Parathyroid adenoma (tissue), 2 donors: ENCODE results near the gene USP13.
"Not testable (repeated sequence)": the region's sequence is repeated elsewhere in the genome, so short reads cannot be mapped to it uniquely, and the experiment has no call there.

Experiments used
- H2AFZ ChIP-seq: fragments of 300-600 bp; sonication (generic); one replicate; pipeline ENCODE4 v1.7.0; 2017; ENCODE audit warnings: antibody characterized with exemption, mild to moderate bottlenecking
- H3K27ac ChIP-seq: fragments of 300-600 bp; sonication (generic); one replicate; pipeline ENCODE4 v1.7.0; 2017
- H3K27me3 ChIP-seq: fragments of 300-600 bp; sonication (generic); one replicate; pipeline ENCODE4 v1.7.0; 2017; ENCODE audit warnings: low read length; ENCODE audit not compliant: control insufficient read depth, insufficient read depth
- H3K36me3 ChIP-seq: fragments of 300-600 bp; sonication (generic); one replicate; pipeline ENCODE4 v1.7.0; 2017; ENCODE audit warnings: low read length; ENCODE audit not compliant: control insufficient read depth, insufficient read depth
- H3K4me1 ChIP-seq: fragments of 300-600 bp; sonication (generic); one replicate; pipeline ENCODE4 v1.7.0; 2017; ENCODE audit warnings: control low read depth
- H3K4me2 ChIP-seq: fragments of 300-600 bp; sonication (generic); one replicate; pipeline ENCODE4 v1.7.0; 2017; ENCODE audit warnings: low read length
- H3K4me3 ChIP-seq: fragments of 300-600 bp; sonication (generic); one replicate; pipeline ENCODE4 v1.7.0; 2017; ENCODE audit warnings: low read depth, low read length
- H3K79me2 ChIP-seq: fragments of 300-600 bp; sonication (generic); one replicate; pipeline ENCODE4 v1.7.0; 2017; ENCODE audit warnings: control low read depth
- H3K9ac ChIP-seq: fragments of 300-600 bp; sonication (generic); one replicate; pipeline ENCODE4 v1.7.0; 2017; ENCODE audit warnings: mild to moderate bottlenecking
- H3K9me3 ChIP-seq: fragments of 300-600 bp; sonication (generic); one replicate; pipeline ENCODE4 v1.7.0; 2017; ENCODE audit warnings: low read length; ENCODE audit not compliant: control insufficient read depth
- CTCF ChIP-seq: fragments of 300-600 bp; sonication (generic); IDR thresholded peaks from one replicate; pipeline ENCODE4 v1.7.0; 2017; ENCODE audit warnings: antibody characterized with exemption, mild to moderate bottlenecking
- donor health status: primary hyperparathyroidism.

USP13 gene

GRCh38 chr3:179769411-179770247 is 116.8 kb downstream of the USP13 start:
- H3K4me1 ChIP-seq = no peaks in the 10 kb centered on the region
- TF ChIP-seq CTCF = no peak
- H3K4me2 ChIP-seq = no peak overlapping the region
- H3K9ac ChIP-seq = no peak overlapping the region
- no peaks in the 10 kb centered on the region for H3K79me2 ChIP-seq
- H3K9me3 ChIP-seq = no peaks in the 10 kb centered on the region
- H3K27me3 ChIP-seq = no peaks in the 10 kb centered on the region
- H3K27ac ChIP-seq = no peak overlapping the region
- no peak overlapping the region for H2AFZ ChIP-seq
- no peak overlapping the region for H3K4me3 ChIP-seq
- H3K36me3 ChIP-seq = no peaks in the 10 kb centered on the region

GRCh38 chr3:179771797-179772196 is 119.0 kb downstream of the USP13 start:
- Histone ChIP-seq H3K27ac (no peak overlapping the region), H3K4me2 (no peak overlapping the region), H3K4me1 (no peaks in the 10 kb centered on the region), H3K9me3 (no peaks in the 10 kb centered on the region), H3K4me3 (no peak overlapping the region), H2AFZ (no peak overlapping the region), H3K79me2 (no peaks in the 10 kb centered on the region), H3K27me3 (no peaks in the 10 kb centered on the region), H3K36me3 (no peaks in the 10 kb centered on the region), H3K9ac (no peak overlapping the region)
- TF ChIP-seq CTCF = no peak

- H3K36me3 ChIP-seq = no peaks in the 10 kb centered on the region
- no peak for TF ChIP-seq CTCF
- no peak overlapping the region for H3K4me3 ChIP-seq
- no peaks in the 10 kb centered on the region for H3K4me1 ChIP-seq
- H3K4me2 ChIP-seq = no peak overlapping the region
- no peaks in the 10 kb centered on the region for H3K9me3 ChIP-seq
- H3K9ac ChIP-seq = no peak overlapping the region
- H3K27me3 ChIP-seq = no peaks in the 10 kb centered on the region
- no peak overlapping the region for H2AFZ ChIP-seq
- H3K79me2 ChIP-seq = no peaks in the 10 kb centered on the region
- H3K27ac ChIP-seq = no peak overlapping the region
Observed at GRCh38 chr3:179772297-179772696, 119.5 kb downstream of the USP13 start.

GRCh38 chr3:179775416-179776122 is 122.7 kb downstream of the USP13 start:
- Histone ChIP-seq H3K4me3 (no peak overlapping the region), H3K27me3 (no peaks in the 10 kb centered on the region), H3K4me1 (no peaks in the 10 kb centered on the region), H3K27ac (no peak overlapping the region), H3K36me3 (no peaks in the 10 kb centered on the region), H3K79me2 (no peaks in the 10 kb centered on the region), H3K9ac (no peak overlapping the region), H2AFZ (no peak overlapping the region), H3K9me3 (no peaks in the 10 kb centered on the region), H3K4me2 (no peak overlapping the region)
- no peak for TF ChIP-seq CTCF

- H3K4me1 ChIP-seq, H3K4me2 ChIP-seq, H3K36me3 ChIP-seq, H3K79me2 ChIP-seq, H3K9ac ChIP-seq, H3K27ac ChIP-seq, H3K27me3 ChIP-seq, H3K4me3 ChIP-seq, H2AFZ ChIP-seq, H3K9me3 ChIP-seq: not testable (repeated sequence)
Observed at GRCh38 chr3:179782841-179783240, 130.0 kb downstream of the USP13 start.
